HG03469 (cell line): ENCODE data around the gene TMC6.
"Not testable (repeated sequence)": the region's sequence is repeated elsewhere in the genome, so short reads cannot be mapped to it uniquely, and the experiment has no call there.

ENCODE experiments used
- ATAC-seq: cut with Tn5 transposase; IDR thresholded peaks from one replicate; pipeline ENCODE4 v1.9.1; 2021; ENCODE audit warnings: mild to moderate bottlenecking, moderate library complexity, moderate number of reproducible peaks; ENCODE audit not compliant: unreplicated experiment

The TMC6 gene

GRCh38 chr17:78154903-78155811 lies 26.6 kb upstream of the TMC6 start:
- ATAC-seq: no peak

GRCh38 chr17:78151514-78152008 lies 23.0 kb upstream of the TMC6 start:
- ATAC-seq: no peak

- ATAC-seq: no peak
Measured at GRCh38 chr17:78148286-78149016, 19.9 kb upstream of the TMC6 start.

GRCh38 chr17:78147315-78147998 lies 18.9 kb upstream of the TMC6 start:
- no peak for ATAC-seq

- no peak for ATAC-seq
Measured at GRCh38 chr17:78146881-78147280, 18.3 kb upstream of the TMC6 start.

- ATAC-seq: no peak
Measured at GRCh38 chr17:78146471-78146869, 17.9 kb upstream of the TMC6 start.

- no peak for ATAC-seq
Measured at GRCh38 chr17:78144736-78145641, 16.4 kb upstream of the TMC6 start.

- ATAC-seq: no peak
Measured at GRCh38 chr17:78144147-78144719, 15.7 kb upstream of the TMC6 start.

- no peak for ATAC-seq
Measured at GRCh38 chr17:78143214-78144146, 14.9 kb upstream of the TMC6 start.

- ATAC-seq: no peak
Measured at GRCh38 chr17:78142119-78142861, 13.7 kb upstream of the TMC6 start.

GRCh38 chr17:78141437-78142118 lies 13.0 kb upstream of the TMC6 start:
- no peak for ATAC-seq

GRCh38 chr17:78140169-78141051 lies 11.9 kb upstream of the TMC6 start:
- ATAC-seq: peak; percentile 53

- ATAC-seq: not testable (repeated sequence)
Measured at GRCh38 chr17:78139861-78140168, 11.3 kb upstream of the TMC6 start.

- ATAC-seq: no peak
Measured at GRCh38 chr17:78138204-78139060, 9.9 kb upstream of the TMC6 start.

GRCh38 chr17:78137392-78138203 lies 9.0 kb upstream of the TMC6 start:
- no peak for ATAC-seq
